ENCODE measurements around the gene PSMC2. TPM values are rescaled to one million over a fixed set of nuclear protein-coding genes. Genes with fewer than 3 reads are reported as not detected.

Gene PSMC2
- total and polyA plus RNA-seq, 12 donors: 74.5 to 355 (median 124) TPM

GRCh38 chr7:103382032-103382402 lies 34.6 kb downstream of the PSMC2 start:
- H3K36me3 ChIP-seq (replicated peaks in 1 of 2): no peaks in the 10 kb centered on the region
- no peaks in the 10 kb centered on the region for H3K4me1 ChIP-seq (replicated peaks in 1 of 2)
- no peak overlapping the region for H3K27ac ChIP-seq
- no peak overlapping the region for H3K4me3 ChIP-seq
- TF ChIP-seq POLR2A (IDR thresholded peaks at IDR 0.05) (no peak), CTCF (IDR thresholded peaks at IDR 0.05) (no peak)
- no peaks in the 10 kb centered on the region for H3K9me3 ChIP-seq (replicated peaks in 1 of 3)
- intact Hi-C loops (cut with DNase I): no loop called here
- DNase-seq: no peak
- 89 to 92% (median 90%) methylated on average over 5 of the region's 5 CpGs for WGBS, 4 donors
- H3K27me3 ChIP-seq: no peaks in the 10 kb centered on the region

GRCh38 chr7:103387242-103387641 lies 39.8 kb downstream of the PSMC2 start:
- no peaks in the 10 kb centered on the region for H3K27me3 ChIP-seq
- H3K9me3 ChIP-seq (replicated peaks in 1 of 3): no peaks in the 10 kb centered on the region
- H3K4me3 ChIP-seq: no peak overlapping the region
- no peak for DNase-seq
- intact Hi-C loops (cut with DNase I): no loop called here
- H3K36me3 ChIP-seq (replicated peaks in 1 of 2): no peaks in the 10 kb centered on the region
- no peak for TF ChIP-seq POLR2A (IDR thresholded peaks at IDR 0.05)
- no peak for TF ChIP-seq CTCF (IDR thresholded peaks at IDR 0.05)
- H3K27ac ChIP-seq: no peak overlapping the region
- 61 to 71% (median 67%) methylated on average over 1 of the region's 1 CpG for WGBS, 4 donors
- no peaks in the 10 kb centered on the region for H3K4me1 ChIP-seq (replicated peaks in 1 of 2)

DNA sequence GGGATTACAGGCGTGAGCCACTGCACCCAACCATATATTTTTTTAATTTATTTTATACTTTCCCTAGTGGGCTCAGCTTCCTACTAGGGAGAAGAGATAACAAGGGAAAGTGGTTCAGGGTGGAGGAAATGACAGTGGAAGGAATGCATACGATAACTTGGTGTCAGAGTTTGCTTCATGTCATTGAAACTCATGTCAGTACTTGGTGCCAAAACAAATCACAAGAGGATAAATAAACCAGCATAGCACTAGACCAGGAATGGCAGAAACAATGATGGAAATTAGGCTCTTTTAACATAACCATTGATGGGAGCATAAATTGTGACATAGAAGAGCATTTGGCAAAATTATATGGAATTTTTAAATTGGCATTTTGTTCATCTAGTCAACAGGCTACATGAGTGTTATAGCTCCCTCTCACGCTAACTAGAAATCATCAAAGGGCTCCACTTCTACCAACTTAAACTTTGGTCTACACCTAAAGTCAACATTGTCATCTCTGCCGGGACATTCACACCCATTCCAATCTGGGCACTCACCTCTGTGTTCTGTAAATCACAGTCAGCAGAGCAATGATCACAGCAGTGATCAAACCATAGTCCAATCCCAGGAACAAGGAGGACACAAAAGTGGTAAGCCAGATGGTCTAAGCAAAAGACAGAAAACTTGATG lies 41.2 kb downstream of the PSMC2 start:
- no peak for TF ChIP-seq CTCF (IDR thresholded peaks at IDR 0.05)
- TF ChIP-seq POLR2A (IDR thresholded peaks at IDR 0.05): no peak
- WGBS, 4 donors: 64 to 83% (median 80%) methylated on average over 4 of the region's 4 CpGs
- no peaks in the 10 kb centered on the region for H3K9me3 ChIP-seq (replicated peaks in 1 of 3)
- DNase-seq: no peak
- H3K4me3 ChIP-seq: no peak overlapping the region
- no peaks in the 10 kb centered on the region for H3K36me3 ChIP-seq (replicated peaks in 1 of 2)
- no peak overlapping the region for H3K27ac ChIP-seq
- H3K4me1 ChIP-seq (replicated peaks in 1 of 2): no peaks in the 10 kb centered on the region
- intact Hi-C loops (cut with DNase I): no loop called here
- no peaks in the 10 kb centered on the region for H3K27me3 ChIP-seq

DNA sequence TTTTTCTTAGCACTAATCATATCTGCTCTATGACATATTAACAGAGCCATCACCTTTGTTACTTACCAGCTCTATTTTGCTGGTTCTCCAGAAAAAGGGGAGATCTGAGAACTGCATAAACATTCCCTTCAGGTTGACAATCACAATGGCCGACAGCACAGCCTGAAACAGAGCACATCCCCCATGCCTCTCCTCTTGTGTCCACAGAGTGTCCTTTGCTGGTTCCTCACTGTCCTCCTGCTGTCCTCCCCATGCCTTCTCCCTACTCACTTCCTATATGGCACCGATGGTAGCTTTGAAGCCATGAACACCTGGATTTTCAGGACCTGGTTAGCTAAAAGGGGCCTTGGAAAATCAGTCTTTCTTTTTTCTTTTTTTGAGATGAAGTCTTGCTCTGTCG lies 41.8 kb downstream of the PSMC2 start:
- H3K9me3 ChIP-seq (replicated peaks in 1 of 3): no peaks in the 10 kb centered on the region
- no peak overlapping the region for H3K4me3 ChIP-seq
- no peak overlapping the region for H3K27ac ChIP-seq
- 72 to 88% (median 81%) methylated on average over 3 of the region's 3 CpGs for WGBS, 4 donors
- TF ChIP-seq POLR2A (IDR thresholded peaks at IDR 0.05) (no peak), CTCF (IDR thresholded peaks at IDR 0.05) (no peak)
- DNase-seq: no peak
- no peaks in the 10 kb centered on the region for H3K36me3 ChIP-seq (replicated peaks in 1 of 2)
- no peaks in the 10 kb centered on the region for H3K27me3 ChIP-seq
- H3K4me1 ChIP-seq (replicated peaks in 1 of 2): no peaks in the 10 kb centered on the region
- intact Hi-C loops (cut with DNase I): no loop called here
